ENCODE results near the gene CAMK1D. TPM values are rescaled to one million over a fixed set of nuclear protein-coding genes. Genes with fewer than 3 reads are reported as not detected.

Gene CAMK1D
- total and polyA plus RNA-seq, 2 of the 4 experiments (the other 2 are of a cell fraction), result 5.0 to 5.3 TPM

GRCh38 chr10:12766223-12766622 is 416.9 kb downstream of the CAMK1D start:
- ATAC-seq (ENCODE audit: low read depth), result no peak

More at GRCh38 chr10:12766223-12766622, 416.9 kb downstream of the CAMK1D start:
- Histone ChIP-seq H3K9me3 (ENCODE audit: control insufficient read depth, insufficient read depth, low read length) (no peaks in the 10 kb centered on the region), H4K5ac (ENCODE audit: low read depth, low read length) (no peak overlapping the region), H3K4me3 (ENCODE audit: insufficient read depth, low read depth, low read length) (no peak overlapping the region), H3K4me1 (ENCODE audit: control insufficient read depth, insufficient read depth, low read length) (peaks cover 7% of the 10 kb centered on the region), H2AFZ (replicated peaks; ENCODE audit: low read length, poor library complexity) (no peak overlapping the region), H4K91ac (ENCODE audit: insufficient read depth, low read depth, low read length) (no peak overlapping the region), H4K8ac (ENCODE audit: low read depth in 2 of 2, low read length in 2 of 2) (no peak overlapping the region), H4K20me1 (ENCODE audit: insufficient read depth, low read length) (no peaks in the 10 kb centered on the region), H2BK120ac (ENCODE audit: low read depth, low read length) (no peak overlapping the region), H3K79me1 (ENCODE audit: low read depth in 1 of 2, low read length in 2 of 2) (no peaks in the 10 kb centered on the region), H3K56ac (ENCODE audit: extremely low read depth, insufficient read depth, low read length) (no peak overlapping the region), H3K9me1 (ENCODE audit: insufficient read depth, low read length) (peaks cover 9% of the 10 kb centered on the region; the same call in 1 of the 2 replicates), H3K27ac (ENCODE audit: insufficient read depth, low read length) (no peak overlapping the region), H2AK5ac (ENCODE audit: low read depth, low read length) (no peak overlapping the region), H3K36me3 (ENCODE audit: control insufficient read depth, insufficient read depth, low read length) (no peaks in the 10 kb centered on the region), H2BK5ac (ENCODE audit: low read depth, low read length, poor library complexity, severe bottlenecking) (no peak overlapping the region), H3K4ac (ENCODE audit: low read depth, low read length) (no peak overlapping the region), H3K9ac (ENCODE audit: low read depth, low read length) (no peak overlapping the region), H3K18ac (ENCODE audit: low read depth, low read length) (no peak overlapping the region), H3K23ac (ENCODE audit: low read depth, low read length) (no peak overlapping the region), H2BK20ac (ENCODE audit: low read depth, low read length) (no peak overlapping the region), H3K27me3 (ENCODE audit: control insufficient read depth, insufficient read depth, low read length) (no peaks in the 10 kb centered on the region), H3K4me2 (ENCODE audit: low read depth, low read length) (no peak overlapping the region), H3K14ac (replicated peaks; ENCODE audit: low read depth, low read length) (no peak overlapping the region), H2AK9ac (replicated peaks; ENCODE audit: low read depth, low read length, poor library complexity) (no peak overlapping the region), H2BK15ac (ENCODE audit: low read depth, low read length) (no peak overlapping the region)
- ChIA-PET CTCF (no interaction called here), POLR2A (ENCODE audit: unreplicated experiment) (no interaction called here)
- WGBS, 2 experiments (ENCODE audit: extremely low coverage in 2 of 2, insufficient read length in 1 of 2), result no CpG with 5 or more reads among the region's 5 CpGs
- no peak for DNase-seq
- TF ChIP-seq RAD21 (IDR thresholded peaks at IDR 0.05; ENCODE audit: low read length) (no peak), NFE2L2 (IDR thresholded peaks at IDR 0.05; ENCODE audit: low read depth, low read length) (no peak), RCOR1 (IDR thresholded peaks at IDR 0.05; ENCODE audit: insufficient replicate concordance, low read length) (no peak), RFX5 (IDR thresholded peaks at IDR 0.05; ENCODE audit: low read depth, low read length) (no peak), FOS (IDR thresholded peaks at IDR 0.05; ENCODE audit: low read depth, low read length) (no peak), BHLHE40 (IDR thresholded peaks at IDR 0.05; ENCODE audit: low read depth, low read length) (no peak), MAZ (IDR thresholded peaks at IDR 0.05; ENCODE audit: borderline replicate concordance, low read depth, low read length) (no peak), USF2 (IDR thresholded peaks at IDR 0.05; ENCODE audit: low read depth, low read length) (no peak), MXI1 (IDR thresholded peaks at IDR 0.05; ENCODE audit: borderline replicate concordance, low read depth, low read length) (no peak), CEBPB (IDR thresholded peaks at IDR 0.05; ENCODE audit: low read depth, low read length) (no peak), CTCF (conservative IDR thresholded peaks at IDR 0.05; ENCODE audit: low read depth, low read length) (no peak), POLR2A (IDR thresholded peaks at IDR 0.05; ENCODE audit: low read depth, low read length) (no peak)
- dilution Hi-C loops (cut with HindIII; ENCODE audit: low sequenced_read_pairs, unreplicated experiment), result no loop called here
- intact Hi-C loops (cut with micrococcal nuclease), result no loop called here
- in situ Hi-C loops (cut with MboI; ENCODE audit: low sequenced_read_pairs), result no loop called here
- BruUV-seq (replicated peaks), result no TSS peak

All from IMR-90 (cell line).